Naive thymus-derived CD4-positive, alpha-beta T cell (primary cell): ENCODE results near the gene VAT1L. TPM values are rescaled to one million over a fixed set of nuclear protein-coding genes. Genes with fewer than 3 reads are reported as not detected.

Source experiments
- ATAC-seq: fragments of 150-1000 bp; cut with Tn5 transposase; 2 replicates; pipeline ENCODE4 v1.10.0; 2021; ENCODE audit warnings: mild to moderate bottlenecking, moderate library complexity
- CTCF ChIA-PET: fragments of 350-600 bp; sonication (Branson Sonifier 250); formaldehyde crosslinking; loops from one replicate; lab custom pipeline; 2021; ENCODE audit warnings: antibody characterized with exemption; lab: Charles Lee
- POLR2A ChIA-PET: fragments of 350-600 bp; sonication (Branson Sonifier 250); formaldehyde crosslinking; loops from one replicate; lab custom pipeline; 2021; ENCODE audit warnings: antibody characterized with exemption, inconsistent platforms; lab: Charles Lee
- DNase-seq, 9 donors: peaks; one replicate each; pipeline versions ENCODE4 v3.0.0 to v3.0.0-alpha.2; 2020 to 2022; ENCODE audit warnings: mixed read lengths in 1 of 9
- H3K27ac ChIP-seq: one replicate; pipeline ENCODE4 v1.7.0; 2013; ENCODE audit warnings: mild to moderate bottlenecking, low read depth, low read length, moderate library complexity
- H3K27me3 ChIP-seq, 2 donors: one replicate each; pipeline ENCODE4 v1.7.0; 2013; ENCODE audit warnings: low read length in 2 of 2, mild to moderate bottlenecking in 2 of 2, moderate library complexity in 2 of 2; ENCODE audit not compliant: control insufficient read depth in 2 of 2, insufficient read depth in 2 of 2
- H3K36me3 ChIP-seq, 3 experiments: 1 replicate in 2 of 3; 2 replicates in 1 of 3; pipeline ENCODE4 v1.7.0; 2013; ENCODE audit warnings: low read length in 3 of 3, mild to moderate bottlenecking in 3 of 3, moderate library complexity in 1 of 3; ENCODE audit not compliant: insufficient read depth in 3 of 3, control insufficient read depth in 2 of 3
- H3K4me1 ChIP-seq, 2 donors: one replicate each; pipeline ENCODE4 v1.7.0; 2013; ENCODE audit warnings: low read length in 2 of 2, mild to moderate bottlenecking in 2 of 2, moderate library complexity in 1 of 2; ENCODE audit not compliant: control insufficient read depth in 2 of 2, insufficient read depth in 2 of 2
- H3K4me3 ChIP-seq: 2 replicates; pipeline ENCODE4 v1.7.0; 2013; ENCODE audit warnings: mild to moderate bottlenecking, low read length
- H3K9me3 ChIP-seq, 3 experiments: 1 replicate in 2 of 3; 2 replicates in 1 of 3; pipeline ENCODE4 v1.7.0; 2013; ENCODE audit warnings: low read length in 3 of 3; ENCODE audit not compliant: control insufficient read depth in 2 of 3
- H3K27ac Mint-ChIP-seq, 9 donors: one replicate each; pipeline ENCODE4 v1.8.0; 2020 to 2022; ENCODE audit warnings: mixed read lengths in 9 of 9, mild to moderate bottlenecking in 8 of 9, moderate library complexity in 5 of 9, inconsistent platforms in 2 of 9
- H3K27me3 Mint-ChIP-seq, 5 donors: one replicate each; pipeline ENCODE4 v1.8.0; 2021 to 2022; ENCODE audit warnings: mixed read lengths in 5 of 5, mild to moderate bottlenecking in 1 of 5
- H3K36me3 Mint-ChIP-seq, 5 donors: one replicate each; pipeline ENCODE4 v1.8.0; 2020 to 2022; ENCODE audit warnings: mixed read lengths in 5 of 5, mild to moderate bottlenecking in 3 of 5, inconsistent platforms in 1 of 5
- H3K4me1 Mint-ChIP-seq, 7 donors: one replicate each; pipeline ENCODE4 v1.8.0; 2020 to 2022; ENCODE audit warnings: mixed read lengths in 7 of 7, mild to moderate bottlenecking in 3 of 7, inconsistent platforms in 1 of 7
- H3K4me3 Mint-ChIP-seq, 10 donors: one replicate each; pipeline ENCODE4 v1.8.0; 2020 to 2022; ENCODE audit warnings: mild to moderate bottlenecking in 10 of 10, mixed read lengths in 10 of 10, moderate library complexity in 6 of 10, inconsistent platforms in 2 of 10
- H3K9me3 Mint-ChIP-seq, 11 donors: one replicate each; pipeline ENCODE4 v1.8.0; 2020 to 2022; ENCODE audit warnings: mixed read lengths in 11 of 11, mild to moderate bottlenecking in 4 of 11, inconsistent platforms in 1 of 11, moderate library complexity in 1 of 11
- intact Hi-C, 2 donors: fragments of 100-400 bp; cut with micrococcal nuclease; formaldehyde crosslinking; loops; one replicate each; pipeline ENCODE4 v1.15.1; 2023
- polyA plus RNA-seq, 2 donors: library from polyadenylated mRNA; unstranded; fragments of 300-500 nt; fragmentation: Illumina TruSeq; gene quantifications; one replicate each; pipeline ENCODE4 v1.2.3, GENCODE V29; 2021
- total RNA-seq, 6 experiments: library from RNA in 5 of 6; stranded (reverse) in 5 of 6; gene quantifications; 1 replicate in 5 of 6; 2 replicates in 1 of 6; pipeline ENCODE4 v1.2.3 and lab custom pipeline; 2021 to 2026

Gene VAT1L
- total and polyA plus RNA-seq, 7 experiments from 2014 or later: not detected

DNA sequence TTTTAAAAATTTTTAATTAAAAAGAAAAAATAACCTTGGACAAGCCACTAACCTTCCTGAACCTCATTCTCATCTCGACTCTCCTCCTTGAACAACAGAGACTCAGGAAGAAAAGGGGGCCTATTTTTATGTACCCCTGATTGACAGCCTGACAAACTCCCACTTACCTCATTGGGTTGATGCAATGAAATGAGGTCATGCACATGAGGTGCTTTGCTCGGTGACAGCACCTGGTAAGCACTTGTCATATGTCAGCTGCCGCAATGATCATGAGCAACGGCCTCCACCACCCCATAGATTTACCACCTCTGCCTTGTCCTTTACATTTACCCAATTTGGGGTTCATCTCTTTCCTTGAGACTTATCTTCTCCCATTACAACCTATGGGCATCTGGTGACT is 167.9 kb downstream of the VAT1L start:
- Histone ChIP-seq H3K4me1 (no peaks in the 10 kb centered on the region), H3K4me3 (no peak overlapping the region), H3K36me3 (no peaks in the 10 kb centered on the region), H3K9me3 (no peaks in the 10 kb centered on the region), H3K27me3 (no peaks in the 10 kb centered on the region), H3K27ac (no peak overlapping the region)
- DNase-seq (no peak), ATAC-seq (no peak)
- Mint-ChIP-seq H3K4me1 (no peaks in the 10 kb centered on the region), H3K27me3 (peaks cover 0 to 23% (median 10%) of the 10 kb centered on the region in 5 donors), H3K36me3 (no peaks in the 10 kb centered on the region), H3K27ac (no peak overlapping the region), H3K9me3 (no peaks in the 10 kb centered on the region), H3K4me3 (no peak overlapping the region)
- intact Hi-C loops: no loop called here
- POLR2A ChIA-PET: no interaction called here
- CTCF ChIA-PET: no interaction called here

DNA sequence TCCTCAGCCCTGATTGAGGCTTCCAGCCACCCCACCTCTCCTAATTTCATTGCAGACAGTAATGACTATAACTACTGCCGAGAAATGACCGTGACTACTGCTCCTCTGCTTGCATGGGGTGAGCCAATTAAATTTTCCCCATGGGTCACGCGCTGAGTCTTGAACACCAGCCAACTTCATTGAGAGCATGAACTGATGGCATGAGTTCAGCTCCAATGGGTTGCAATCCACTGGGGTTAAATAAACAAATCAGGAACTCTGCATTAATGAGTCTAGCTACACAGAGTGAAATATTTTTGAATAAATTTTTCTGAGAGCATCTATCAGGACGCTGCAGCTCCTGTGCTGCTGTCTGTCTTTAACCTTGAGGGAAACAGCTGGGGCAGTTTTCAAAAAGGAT is 172.4 kb downstream of the VAT1L start:
- H3K27me3 ChIP-seq: no peaks in the 10 kb centered on the region
- Mint-ChIP-seq H3K4me1 (no peaks in the 10 kb centered on the region), H3K27ac (no peak overlapping the region), H3K27me3 (peaks cover 0 to 65% (median 30%) of the 10 kb centered on the region in 5 donors), H3K4me3 (no peak overlapping the region), H3K9me3 (no peaks in the 10 kb centered on the region), H3K36me3 (no peaks in the 10 kb centered on the region)
- H3K4me1 ChIP-seq: no peaks in the 10 kb centered on the region
- ATAC-seq (no peak), DNase-seq (no peak)
- ChIA-PET POLR2A (no interaction called here), CTCF (no interaction called here)
- H3K36me3 ChIP-seq: no peaks in the 10 kb centered on the region
- no peak overlapping the region for H3K27ac ChIP-seq
- H3K4me3 ChIP-seq: no peak overlapping the region
- intact Hi-C loops: no loop called here
- no peaks in the 10 kb centered on the region for H3K9me3 ChIP-seq

DNA sequence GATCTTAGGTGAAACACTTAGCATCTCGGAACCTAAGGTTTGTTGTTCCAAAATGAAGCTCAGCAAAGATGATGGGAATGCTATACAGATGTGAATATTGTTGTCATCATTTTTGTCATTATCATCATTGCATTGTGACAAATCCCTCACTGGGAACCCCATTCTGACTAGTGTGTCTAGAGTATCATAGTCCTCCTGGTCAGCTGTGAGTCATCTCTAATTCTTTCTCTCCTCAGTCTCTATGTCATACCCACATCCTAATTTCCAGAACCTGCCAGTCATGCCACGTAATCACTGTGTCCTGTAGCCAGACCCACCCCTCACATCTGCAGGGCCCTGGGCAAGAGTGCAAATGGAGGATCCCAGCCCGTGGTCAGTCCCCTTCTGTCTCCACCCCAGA is 173.4 kb downstream of the VAT1L start:
- peaks cover 0 to 65% (median 36%) of the 10 kb centered on the region in 5 donors for H3K27me3 Mint-ChIP-seq
- Histone ChIP-seq H3K4me3 (no peak overlapping the region), H3K36me3 (no peaks in the 10 kb centered on the region), H3K4me1 (no peaks in the 10 kb centered on the region), H3K27ac (no peak overlapping the region), H3K9me3 (no peaks in the 10 kb centered on the region), H3K27me3 (no peaks in the 10 kb centered on the region)
- intact Hi-C loops: no loop called here
- no peak overlapping the region for H3K27ac Mint-ChIP-seq
- peaks cover 0 to 2% (median 0%) of the 10 kb centered on the region in 11 donors for H3K9me3 Mint-ChIP-seq
- no peak for ATAC-seq
- no peak overlapping the region for H3K4me3 Mint-ChIP-seq
- no peak for DNase-seq
- H3K4me1 Mint-ChIP-seq: no peaks in the 10 kb centered on the region
- H3K36me3 Mint-ChIP-seq: no peaks in the 10 kb centered on the region
- CTCF ChIA-PET: no interaction called here
- POLR2A ChIA-PET: no interaction called here

DNA sequence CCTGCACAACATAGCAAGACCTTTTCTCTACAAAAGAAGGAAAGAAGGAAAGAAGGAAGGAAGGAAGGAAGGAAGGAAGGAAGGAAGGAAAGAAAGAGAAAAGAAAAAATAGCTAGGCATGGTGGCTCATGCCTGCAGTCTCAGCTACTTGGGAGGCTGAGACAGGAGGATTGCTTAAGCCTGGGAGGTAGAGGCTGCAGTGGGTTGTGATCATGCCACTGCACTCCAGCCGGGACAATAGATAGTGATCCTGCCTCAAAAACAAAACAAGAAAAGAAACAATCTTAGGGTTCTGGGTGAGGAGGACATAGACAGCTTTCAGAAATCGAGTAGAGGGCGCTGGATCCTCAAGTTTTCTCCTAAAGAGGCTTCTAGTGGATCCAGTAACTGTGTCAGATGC is 174.3 kb downstream of the VAT1L start:
- no peaks in the 10 kb centered on the region for H3K36me3 ChIP-seq
- no peaks in the 10 kb centered on the region for H3K9me3 ChIP-seq
- Mint-ChIP-seq H3K9me3 (peaks cover 0 to 2% (median 0%) of the 10 kb centered on the region in 11 donors), H3K36me3 (no peaks in the 10 kb centered on the region), H3K27me3 (peaks cover 1 to 66% (median 36%) of the 10 kb centered on the region in 5 donors), H3K4me1 (no peaks in the 10 kb centered on the region), H3K4me3 (no peak overlapping the region), H3K27ac (no peak overlapping the region)
- POLR2A ChIA-PET: no interaction called here
- ATAC-seq (no peak), DNase-seq (no peak)
- H3K27ac ChIP-seq: no peak overlapping the region
- no peaks in the 10 kb centered on the region for H3K4me1 ChIP-seq
- CTCF ChIA-PET: no interaction called here
- H3K27me3 ChIP-seq: no peaks in the 10 kb centered on the region
- intact Hi-C loops: no loop called here
- no peak overlapping the region for H3K4me3 ChIP-seq

DNA sequence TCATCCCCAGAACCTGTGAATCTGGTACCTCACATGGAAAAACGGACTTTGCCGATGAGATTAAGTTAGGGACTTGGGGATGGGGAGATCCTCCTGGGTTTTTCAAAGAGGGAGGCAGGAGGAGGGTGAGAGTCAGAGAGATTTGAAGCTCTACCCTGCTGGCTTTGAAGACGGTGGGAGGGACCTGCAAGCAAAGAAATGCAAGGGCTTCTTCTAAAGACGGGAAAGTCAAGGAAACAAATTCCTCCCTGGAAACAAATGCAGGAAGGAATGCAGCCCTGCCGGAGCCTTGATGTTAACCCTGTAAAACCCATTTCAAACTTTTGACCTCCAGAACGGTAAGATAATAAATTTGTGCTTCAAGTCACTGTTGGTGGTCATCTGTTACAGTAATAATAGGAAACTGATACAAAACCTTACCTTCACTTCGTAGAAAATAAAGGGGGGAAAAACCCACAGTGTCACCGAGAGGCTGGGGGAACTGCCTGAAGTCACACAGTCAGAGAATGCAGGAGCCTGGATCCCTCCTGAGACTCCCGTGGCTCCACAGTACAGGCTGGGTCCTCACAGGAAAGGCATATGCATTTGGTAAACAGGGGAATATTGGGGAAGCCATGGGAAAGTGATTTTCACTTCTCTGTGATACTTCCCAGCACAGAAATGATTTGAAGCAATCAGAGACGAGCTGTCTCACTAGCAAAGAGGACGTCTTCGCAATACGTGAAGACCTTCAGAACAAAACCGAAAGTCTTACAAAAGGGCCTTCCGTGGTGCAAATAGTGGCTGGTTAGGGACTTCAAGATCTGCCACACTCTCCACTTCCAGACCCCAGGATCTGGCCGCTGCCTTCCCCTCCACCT is 175.1 kb downstream of the VAT1L start:
- Mint-ChIP-seq H3K4me1 (no peaks in the 10 kb centered on the region), H3K9me3 (peaks cover 0 to 2% (median 0%) of the 10 kb centered on the region in 11 donors), H3K36me3 (no peaks in the 10 kb centered on the region), H3K27me3 (peaks cover 2 to 67% (median 36%) of the 10 kb centered on the region in 5 donors), H3K4me3 (peak overlapping the region in 3 of 10 donors; percentile 13 to 39 (median 21)), H3K27ac (peak overlapping the region in 2 of 9 donors; percentile 5 to 69)
- Histone ChIP-seq H3K4me1 (no peaks in the 10 kb centered on the region), H3K4me3 (no peak overlapping the region), H3K27me3 (no peaks in the 10 kb centered on the region), H3K27ac (no peak overlapping the region), H3K9me3 (no peaks in the 10 kb centered on the region), H3K36me3 (no peaks in the 10 kb centered on the region)
- ChIA-PET CTCF (interaction anchor here (0.5 to 0.6 kb wide), 2 partner anchors 8 to 722 kb away, joined by 3 read pairs; no protein-coding TSS in a partner anchor), POLR2A (no interaction called here)
- no peak for DNase-seq
- intact Hi-C loops: no loop called here
- no peak for ATAC-seq

DNA sequence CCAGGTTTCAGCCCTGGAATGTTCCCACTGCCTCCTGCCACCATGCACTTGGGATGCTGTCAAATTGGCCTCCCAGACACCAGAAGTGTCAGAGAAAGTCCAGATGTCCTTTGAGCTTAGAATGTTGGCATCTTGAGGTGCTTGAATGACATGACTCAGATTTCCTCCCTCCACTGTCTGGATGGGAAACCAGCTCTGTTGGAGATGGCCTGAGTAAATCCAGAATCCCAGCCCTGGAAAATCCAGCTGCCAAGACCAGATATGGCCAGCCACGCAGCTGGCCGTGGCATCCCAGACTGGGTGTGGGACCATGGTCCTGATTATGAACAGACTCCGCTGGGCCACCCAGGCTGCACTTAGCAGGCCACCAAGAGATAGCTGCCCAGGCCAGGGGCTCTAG is 177.0 kb downstream of the VAT1L start:
- no peaks in the 10 kb centered on the region for H3K27me3 ChIP-seq
- H3K4me3 ChIP-seq: no peak overlapping the region
- Mint-ChIP-seq H3K4me1 (no peaks in the 10 kb centered on the region), H3K27me3 (peaks cover 2 to 59% (median 26%) of the 10 kb centered on the region in 5 donors), H3K4me3 (no peak overlapping the region), H3K36me3 (no peaks in the 10 kb centered on the region), H3K27ac (no peak overlapping the region), H3K9me3 (peaks cover 0 to 2% (median 0%) of the 10 kb centered on the region in 11 donors)
- H3K27ac ChIP-seq: no peak overlapping the region
- ChIA-PET POLR2A (no interaction called here), CTCF (no interaction called here)
- ATAC-seq: no peak
- no peak for DNase-seq
- H3K4me1 ChIP-seq: no peaks in the 10 kb centered on the region
- no peaks in the 10 kb centered on the region for H3K36me3 ChIP-seq
- H3K9me3 ChIP-seq: no peaks in the 10 kb centered on the region
- intact Hi-C loops: no loop called here
